HG02571 (cell line): ENCODE data around the gene AKR7A2.

Experiments used
- ATAC-seq: cut with Tn5 transposase; IDR thresholded peaks from one replicate; pipeline ENCODE4 v1.9.1; 2021; ENCODE audit warnings: mild to moderate bottlenecking, moderate library complexity; ENCODE audit not compliant: unreplicated experiment

Gene AKR7A2

GRCh38 chr1:19343617-19344350, 31.8 kb upstream of the AKR7A2 start:
- no peak for ATAC-seq

GRCh38 chr1:19342894-19343616, 31.1 kb upstream of the AKR7A2 start:
- no peak for ATAC-seq

DNA sequence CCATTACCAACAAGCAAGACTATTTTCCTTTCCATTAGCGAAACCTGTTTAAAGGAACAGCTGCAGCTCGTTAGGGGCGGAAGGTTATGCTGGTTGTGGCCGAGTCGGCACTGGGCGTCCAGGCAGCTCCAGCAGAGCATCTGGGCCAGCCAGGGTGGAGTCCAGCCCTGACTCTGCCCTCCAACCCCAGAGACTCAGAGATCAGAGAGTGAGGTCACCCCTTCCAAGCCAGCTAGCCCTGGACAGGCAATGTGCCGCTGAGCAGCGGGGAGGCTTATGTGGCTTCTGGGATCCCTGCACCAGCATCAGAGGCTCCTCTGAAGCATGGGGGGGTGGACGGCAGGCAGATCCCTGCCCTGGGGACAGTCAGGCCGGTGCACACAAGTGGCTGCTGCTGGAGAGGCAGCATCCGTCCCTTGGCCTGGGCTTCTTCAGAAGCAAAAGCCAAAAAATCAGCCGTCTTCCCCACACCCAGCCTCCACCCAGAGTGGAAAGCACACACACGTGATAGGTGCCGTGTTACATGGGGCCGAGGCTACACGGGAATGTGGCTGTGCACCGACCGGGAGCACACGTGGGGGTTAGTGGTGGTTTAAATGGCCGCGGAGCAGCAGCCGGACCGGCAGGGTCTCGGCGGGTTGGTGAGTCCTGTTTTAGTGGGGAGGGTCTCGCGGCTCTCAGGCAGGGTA, 30.3 kb upstream of the AKR7A2 start:
- no peak for ATAC-seq

GRCh38 chr1:19341201-19342061, 29.5 kb upstream of the AKR7A2 start:
- no peak for ATAC-seq

DNA sequence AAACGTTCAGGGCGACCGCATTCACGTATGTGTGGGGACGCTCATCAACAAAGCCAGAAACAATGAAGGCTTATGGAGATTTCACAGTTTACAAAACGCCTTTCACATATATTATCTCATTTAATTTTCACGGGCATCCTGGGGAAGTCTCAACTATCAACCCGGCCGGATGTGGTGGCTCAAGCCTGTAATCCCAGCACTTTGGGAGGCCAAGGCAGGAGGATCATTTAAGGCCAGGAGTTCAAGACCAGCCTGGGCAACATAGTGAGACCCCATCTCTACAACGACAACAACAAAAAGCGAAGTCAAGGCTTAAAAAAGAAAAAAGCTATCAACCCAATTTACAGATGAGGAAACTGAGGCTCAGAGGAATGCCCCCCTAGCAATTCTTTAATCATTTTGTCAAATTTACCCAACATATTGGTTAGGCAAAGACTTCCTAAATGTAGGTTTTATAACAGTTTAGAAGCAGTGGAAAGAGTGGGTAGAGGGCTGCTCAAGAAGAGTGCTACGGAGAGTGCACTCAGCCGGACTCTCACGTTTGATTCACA, 28.5 kb upstream of the AKR7A2 start:
- no peak for ATAC-seq

- ATAC-seq = no peak
These were observed 27.4 kb upstream of the AKR7A2 start for GRCh38 chr1:19339214-19339861.

- no peak for ATAC-seq
These were observed 26.4 kb upstream of the AKR7A2 start for GRCh38 chr1:19338323-19338762.

DNA sequence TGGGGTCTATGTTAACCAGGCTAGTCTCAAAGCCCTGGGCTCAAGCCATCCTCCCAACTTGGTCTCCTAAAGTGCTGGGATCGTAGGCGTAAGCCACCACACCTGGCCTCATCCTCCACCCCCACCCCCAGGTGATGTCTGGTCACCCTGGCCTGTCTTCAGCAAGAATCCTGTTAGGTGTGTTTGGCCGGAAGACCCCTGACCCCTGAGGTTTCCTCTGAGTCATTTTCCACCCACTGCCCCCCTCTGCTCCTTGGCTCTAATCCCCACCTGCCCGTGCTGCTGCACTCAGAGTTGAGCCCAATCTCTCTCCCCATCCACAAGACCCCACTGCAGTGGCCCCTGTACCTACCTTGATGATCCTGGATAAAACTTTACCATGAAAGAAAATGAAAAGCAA, 25.3 kb upstream of the AKR7A2 start:
- ATAC-seq = no peak

GRCh38 chr1:19336543-19336942, 24.6 kb upstream of the AKR7A2 start:
- ATAC-seq = no peak

GRCh38 chr1:19333587-19334354, 21.8 kb upstream of the AKR7A2 start:
- no peak for ATAC-seq

DNA sequence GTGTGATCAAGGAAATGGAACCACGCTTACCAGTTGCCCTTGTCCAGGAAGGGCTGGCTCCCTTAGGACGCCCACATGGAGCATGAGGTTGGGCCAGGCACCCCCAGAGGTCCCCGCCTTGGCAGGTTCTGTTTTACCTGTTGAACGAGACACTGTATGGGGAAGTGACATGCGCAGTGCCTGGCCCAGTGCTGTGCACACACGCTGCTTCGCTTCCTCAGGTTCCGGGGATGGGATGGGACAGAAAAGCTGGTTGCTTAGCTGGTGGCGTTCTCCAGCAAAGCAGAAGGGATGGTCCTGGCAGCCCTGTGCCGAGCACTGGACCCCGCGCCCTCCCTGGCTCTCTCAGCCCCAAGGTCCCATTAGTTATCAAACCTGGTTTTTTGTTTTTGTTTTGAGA, 20.9 kb upstream of the AKR7A2 start:
- ATAC-seq = no peak

- ATAC-seq = no peak
These were observed 19.4 kb upstream of the AKR7A2 start for GRCh38 chr1:19331262-19331878.

GRCh38 chr1:19330449-19331135, 18.6 kb upstream of the AKR7A2 start:
- ATAC-seq = no peak

GRCh38 chr1:19329611-19330010, 17.7 kb upstream of the AKR7A2 start:
- ATAC-seq = no peak

DNA sequence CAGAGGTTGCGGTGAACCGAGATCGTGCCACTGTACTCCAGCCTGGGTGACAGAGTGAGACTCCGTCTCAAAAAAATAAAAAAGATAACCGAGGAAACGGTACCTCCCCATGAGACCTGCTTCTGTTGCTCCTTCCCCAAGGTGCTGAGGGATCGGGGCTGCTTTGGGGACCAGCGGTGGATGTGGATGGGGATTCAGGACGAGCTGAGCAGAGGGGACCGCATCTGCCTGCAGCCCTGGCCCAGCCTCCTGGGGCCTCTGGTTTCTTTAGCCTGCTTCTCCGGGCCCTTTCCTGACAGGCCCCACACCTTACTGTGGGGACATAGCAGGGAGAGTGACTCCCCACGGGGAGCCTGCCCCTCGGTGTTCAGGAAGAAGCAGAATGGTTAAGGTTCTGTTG, 17.2 kb upstream of the AKR7A2 start:
- ATAC-seq = no peak

DNA sequence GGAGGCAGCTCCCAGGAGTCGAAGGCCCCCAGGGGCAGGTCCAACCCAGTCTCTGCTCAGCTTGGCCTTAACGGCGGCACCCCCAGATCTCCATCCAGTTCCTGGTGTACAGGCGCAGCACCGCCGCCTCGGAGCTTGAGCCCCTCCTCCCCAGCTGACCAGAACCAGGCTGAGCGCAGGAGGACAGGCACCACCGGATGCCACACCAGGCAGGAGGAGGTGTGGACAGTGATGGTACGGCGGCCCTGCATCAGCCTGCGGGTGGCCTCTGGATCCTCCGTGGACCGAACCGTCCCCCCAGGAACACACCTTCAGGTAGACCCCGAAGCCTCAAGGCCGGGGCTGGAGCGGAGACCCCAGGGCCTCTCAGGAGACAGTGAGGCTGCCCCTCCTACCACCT, 16.5 kb upstream of the AKR7A2 start:
- no peak for ATAC-seq

DNA sequence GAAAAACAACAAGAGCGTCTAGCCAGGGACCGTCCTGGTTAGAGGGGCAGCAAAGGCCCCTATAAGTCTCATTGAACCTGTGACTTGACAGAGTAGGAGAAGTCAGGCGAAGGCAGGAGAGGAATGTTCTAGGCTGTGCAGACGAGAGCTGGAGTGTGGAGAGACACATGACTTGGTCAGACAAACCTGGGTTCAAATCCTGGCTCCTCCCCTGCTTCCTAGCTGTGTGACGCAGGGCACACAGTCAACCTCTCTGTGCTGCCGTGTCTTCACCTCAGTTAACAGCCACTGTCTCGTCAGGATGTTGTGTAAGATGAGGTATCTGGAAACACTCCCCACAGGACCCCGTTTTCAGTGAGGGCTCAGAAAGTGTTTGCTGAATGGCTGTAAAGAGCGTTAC, 15.8 kb upstream of the AKR7A2 start:
- ATAC-seq = no peak

DNA sequence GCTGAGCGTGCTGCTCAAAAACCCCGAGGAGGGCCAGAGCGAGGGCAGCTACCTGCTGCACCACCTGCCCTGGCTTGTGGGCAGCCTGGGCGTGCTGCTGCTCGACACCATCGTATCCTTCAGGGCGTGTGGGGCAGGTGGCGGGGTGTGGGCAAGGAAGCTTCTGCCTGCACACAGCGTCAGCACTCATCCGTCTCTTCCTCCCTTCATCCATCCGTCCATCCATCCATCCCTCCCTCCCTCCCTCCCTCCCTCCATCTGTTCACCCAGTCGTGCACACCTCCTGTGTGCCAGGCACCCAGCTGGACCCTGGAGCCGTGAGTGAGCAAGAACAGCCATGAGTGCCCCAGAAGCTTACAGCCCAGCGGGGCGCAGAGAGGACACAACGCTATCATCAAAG, 15.4 kb upstream of the AKR7A2 start:
- no peak for ATAC-seq

- ATAC-seq = no peak
These were observed 14.8 kb upstream of the AKR7A2 start for GRCh38 chr1:19326748-19327065.
